Effector memory CD8-positive, alpha-beta T cell (primary cell): ENCODE results near the gene PZP.
"Not testable (repeated sequence)": the region's sequence is repeated elsewhere in the genome, so short reads cannot be mapped to it uniquely, and the experiment has no call there.

Source experiments
- ATAC-seq: fragments of 150-1000 bp; cut with Tn5 transposase; replicated peaks from 2 replicates; pipeline ENCODE4 v1.10.0; 2021; ENCODE audit warnings: mild to moderate bottlenecking, moderate library complexity
- DNase-seq, 3 experiments: peaks; one replicate each; pipeline ENCODE4 v3.0.0; 2021
- H3K27ac Mint-ChIP-seq, 2 donors: one replicate each; pipeline ENCODE4 v1.8.0; 2022; ENCODE audit warnings: mild to moderate bottlenecking in 2 of 2, mixed read lengths in 2 of 2, moderate library complexity in 2 of 2
- H3K27me3 Mint-ChIP-seq, 2 donors: one replicate each; pipeline ENCODE4 v1.8.0; 2022; ENCODE audit warnings: mixed read lengths in 2 of 2
- H3K36me3 Mint-ChIP-seq: one replicate; pipeline ENCODE4 v1.8.0; 2022; ENCODE audit warnings: mild to moderate bottlenecking, moderate library complexity, mixed read lengths; ENCODE audit not compliant: insufficient read depth
- H3K4me1 Mint-ChIP-seq, 2 donors: one replicate each; pipeline ENCODE4 v1.8.0; 2022; ENCODE audit warnings: low read depth in 2 of 2, mixed read lengths in 2 of 2
- H3K4me3 Mint-ChIP-seq, 2 donors: one replicate each; pipeline ENCODE4 v1.8.0; 2022; ENCODE audit warnings: mild to moderate bottlenecking in 2 of 2, mixed read lengths in 2 of 2, moderate library complexity in 2 of 2
- H3K9me3 Mint-ChIP-seq, 2 donors: one replicate each; pipeline ENCODE4 v1.8.0; 2022; ENCODE audit warnings: mixed read lengths in 2 of 2

The PZP gene

GRCh38 chr12:9163392-9163791 lies 44.8 kb downstream of the PZP start:
- peaks cover 43% of the 10 kb centered on the region for H3K36me3 Mint-ChIP-seq
- H3K4me1 Mint-ChIP-seq: peaks cover 11 to 20% of the 10 kb centered on the region in 2 donors
- no peaks in the 10 kb centered on the region for H3K27me3 Mint-ChIP-seq
- H3K4me3 Mint-ChIP-seq: no peak overlapping the region
- ATAC-seq (no peak), DNase-seq (no peak)
- no peaks in the 10 kb centered on the region for H3K9me3 Mint-ChIP-seq
- H3K27ac Mint-ChIP-seq: no peak overlapping the region

- no peak for ATAC-seq
- H3K4me3 Mint-ChIP-seq: no peak overlapping the region
- no peaks in the 10 kb centered on the region for H3K9me3 Mint-ChIP-seq
- DNase-seq: no peak
- H3K36me3 Mint-ChIP-seq: peaks cover 38% of the 10 kb centered on the region
- peaks cover 28 to 35% of the 10 kb centered on the region in 2 donors for H3K4me1 Mint-ChIP-seq
- no peaks in the 10 kb centered on the region for H3K27me3 Mint-ChIP-seq
- H3K27ac Mint-ChIP-seq: peak overlapping the region in 1 of 2 donors; percentile 4
Observed at GRCh38 chr12:9156119-9156518, 52.1 kb downstream of the PZP start.

- Mint-ChIP-seq H3K36me3 (peaks cover 28% of the 10 kb centered on the region), H3K9me3 (peaks cover 4 to 11% of the 10 kb centered on the region in 2 donors), H3K4me3 (no peak overlapping the region), H3K27ac (peak overlapping the region; percentile 3 to 76), H3K4me1 (peaks cover 22 to 36% of the 10 kb centered on the region in 2 donors), H3K27me3 (no peaks in the 10 kb centered on the region)
- ATAC-seq: no peak
- DNase-seq: no peak
Observed at GRCh38 chr12:9149372-9149771, 58.8 kb downstream of the PZP start.

GRCh38 chr12:9148926-9149325 lies 59.3 kb downstream of the PZP start:
- DNase-seq (no peak), ATAC-seq (no peak)
- Mint-ChIP-seq H3K27me3 (no peaks in the 10 kb centered on the region), H3K4me3 (no peak overlapping the region), H3K36me3 (peaks cover 24% of the 10 kb centered on the region), H3K9me3 (peaks cover 7 to 16% of the 10 kb centered on the region in 2 donors), H3K4me1 (peaks cover 22 to 40% of the 10 kb centered on the region in 2 donors), H3K27ac (no peak overlapping the region)

- Mint-ChIP-seq H3K27me3 (no peaks in the 10 kb centered on the region), H3K9me3 (peaks cover 11 to 19% of the 10 kb centered on the region in 2 donors), H3K36me3 (peaks cover 14% of the 10 kb centered on the region), H3K4me3 (no peak overlapping the region), H3K27ac (peak overlapping the region in 1 of 2 donors; percentile 38), H3K4me1 (peaks cover 25 to 51% of the 10 kb centered on the region in 2 donors)
- ATAC-seq (no peak), DNase-seq (no peak)
Observed at GRCh38 chr12:9147461-9147860, 60.7 kb downstream of the PZP start.

GRCh38 chr12:9144730-9145106 lies 63.5 kb downstream of the PZP start:
- Mint-ChIP-seq H3K36me3 (peaks cover 6% of the 10 kb centered on the region), H3K4me1 (peaks cover 28 to 47% of the 10 kb centered on the region in 2 donors), H3K27me3 (no peaks in the 10 kb centered on the region), H3K27ac (peak overlapping the region in 1 of 2 donors; percentile 52), H3K9me3 (peaks cover 11 to 19% of the 10 kb centered on the region in 2 donors), H3K4me3 (no peak overlapping the region)
- no peak for DNase-seq
- ATAC-seq: no peak

GRCh38 chr12:9143929-9144729 lies 64.1 kb downstream of the PZP start:
- peak overlapping the region; percentile 52 to 86 for H3K27ac Mint-ChIP-seq
- DNase-seq: no peak
- peaks cover 29 to 53% of the 10 kb centered on the region in 2 donors for H3K4me1 Mint-ChIP-seq
- peaks cover 11 to 19% of the 10 kb centered on the region in 2 donors for H3K9me3 Mint-ChIP-seq
- no peaks in the 10 kb centered on the region for H3K27me3 Mint-ChIP-seq
- peaks cover 6% of the 10 kb centered on the region for H3K36me3 Mint-ChIP-seq
- H3K4me3 Mint-ChIP-seq: no peak overlapping the region
- no peak for ATAC-seq

GRCh38 chr12:9143137-9143536 lies 65.1 kb downstream of the PZP start:
- Mint-ChIP-seq H3K27me3 (no peaks in the 10 kb centered on the region), H3K4me1 (peaks cover 27 to 57% of the 10 kb centered on the region in 2 donors), H3K9me3 (peaks cover 11 to 19% of the 10 kb centered on the region in 2 donors), H3K36me3 (peaks cover 6% of the 10 kb centered on the region), H3K27ac (peak overlapping the region; percentile 33 to 86), H3K4me3 (no peak overlapping the region)
- DNase-seq: no peak
- ATAC-seq: no peak

- not testable (repeated sequence) for H3K27me3 Mint-ChIP-seq, H3K36me3 Mint-ChIP-seq, DNase-seq, ATAC-seq, H3K4me3 Mint-ChIP-seq
- Mint-ChIP-seq H3K27ac (peak overlapping the region in 1 of 2 donors; percentile 84), H3K4me1 (peaks cover 21 to 48% of the 10 kb centered on the region in 2 donors), H3K9me3 (peaks cover 9 to 12% of the 10 kb centered on the region in 2 donors)
Observed at GRCh38 chr12:9139588-9140290, 68.5 kb downstream of the PZP start.

GRCh38 chr12:9135903-9136310 lies 72.3 kb downstream of the PZP start:
- H3K36me3 Mint-ChIP-seq: peaks cover 18% of the 10 kb centered on the region
- DNase-seq (no peak), ATAC-seq (no peak)
- no peak overlapping the region for H3K4me3 Mint-ChIP-seq
- H3K27ac Mint-ChIP-seq: no peak overlapping the region
- no peaks in the 10 kb centered on the region for H3K27me3 Mint-ChIP-seq
- H3K4me1 Mint-ChIP-seq: peaks cover 21 to 38% of the 10 kb centered on the region in 2 donors
- no peaks in the 10 kb centered on the region for H3K9me3 Mint-ChIP-seq

GRCh38 chr12:9134981-9135628 lies 73.1 kb downstream of the PZP start:
- ATAC-seq: no peak
- H3K4me1 Mint-ChIP-seq: peaks cover 21 to 38% of the 10 kb centered on the region in 2 donors
- H3K36me3 Mint-ChIP-seq: peaks cover 18% of the 10 kb centered on the region
- peak overlapping the region in 1 of 2 donors; percentile 23 for H3K27ac Mint-ChIP-seq
- no peak overlapping the region for H3K4me3 Mint-ChIP-seq
- no peaks in the 10 kb centered on the region for H3K9me3 Mint-ChIP-seq
- H3K27me3 Mint-ChIP-seq: no peaks in the 10 kb centered on the region
- no peak for DNase-seq

GRCh38 chr12:9133216-9133916 lies 74.8 kb downstream of the PZP start:
- Mint-ChIP-seq H3K4me1 (peaks cover 16 to 24% of the 10 kb centered on the region in 2 donors), H3K36me3 (peaks cover 25% of the 10 kb centered on the region), H3K4me3 (no peak overlapping the region), H3K27me3 (no peaks in the 10 kb centered on the region), H3K27ac (peak overlapping the region in 1 of 2 donors; percentile 36), H3K9me3 (no peaks in the 10 kb centered on the region)
- ATAC-seq: no peak
- DNase-seq: no peak

- no peak overlapping the region for H3K27ac Mint-ChIP-seq
- no peaks in the 10 kb centered on the region for H3K9me3 Mint-ChIP-seq
- ATAC-seq (no peak), DNase-seq (no peak)
- no peaks in the 10 kb centered on the region for H3K27me3 Mint-ChIP-seq
- H3K36me3 Mint-ChIP-seq: peaks cover 30% of the 10 kb centered on the region
- no peak overlapping the region for H3K4me3 Mint-ChIP-seq
- H3K4me1 Mint-ChIP-seq: peaks cover 18 to 19% of the 10 kb centered on the region in 2 donors
Observed at GRCh38 chr12:9132008-9132535, 76.1 kb downstream of the PZP start.
